NOMO-1 (cell line): Measurements from ENCODE around the gene TRIM56.
"Not testable (repeated sequence)": the region's sequence is repeated elsewhere in the genome, so short reads cannot be mapped to it uniquely, and the experiment has no call there.

Experiments used
- DNase-seq, 2 experiments: peaks; one replicate each; lab custom pipeline; 2025; ENCODE audit not compliant: unreplicated experiment in 2 of 2; lab: John Stamatoyannopoulos, UW

Gene TRIM56

GRCh38 chr7:101089876-101090275 lies 4.6 kb downstream of the TRIM56 start:
- no peak for DNase-seq

DNA sequence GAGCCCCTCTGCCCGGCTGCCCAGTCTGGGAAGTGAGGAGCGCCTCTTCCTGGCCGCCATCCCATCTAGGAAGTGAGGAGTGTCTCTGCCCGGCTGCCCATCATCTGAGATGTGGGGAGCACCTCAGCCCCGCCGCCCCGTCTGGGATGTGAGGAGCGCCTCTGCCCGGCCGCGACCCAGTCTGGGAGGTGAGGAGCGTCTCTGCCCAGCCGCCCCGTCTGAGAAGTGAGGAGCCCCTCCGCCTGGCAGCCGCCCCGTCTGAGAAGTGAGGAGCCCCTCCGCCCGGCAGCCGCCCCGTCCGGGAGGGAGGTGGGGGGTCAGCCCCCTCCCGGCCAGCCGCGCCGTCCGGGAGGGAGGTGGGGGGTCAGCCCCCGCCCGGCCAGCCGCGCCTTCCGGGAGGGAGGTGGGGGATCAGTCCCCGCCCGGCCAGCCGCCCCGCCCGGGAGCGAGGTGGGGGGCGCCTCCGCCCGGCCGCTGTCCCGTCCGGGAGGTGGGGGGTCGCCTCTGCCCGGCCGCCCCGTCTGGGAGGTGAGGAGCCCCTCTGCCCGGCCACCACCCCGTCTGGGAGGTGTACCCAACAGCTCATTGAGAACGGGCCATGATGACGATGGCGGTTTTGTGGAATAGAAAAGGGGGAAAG lies 7.1 kb downstream of the TRIM56 start:
- not testable (repeated sequence) for DNase-seq

GRCh38 chr7:101093906-101094305 lies 8.6 kb downstream of the TRIM56 start:
- DNase-seq, result no peak

DNA sequence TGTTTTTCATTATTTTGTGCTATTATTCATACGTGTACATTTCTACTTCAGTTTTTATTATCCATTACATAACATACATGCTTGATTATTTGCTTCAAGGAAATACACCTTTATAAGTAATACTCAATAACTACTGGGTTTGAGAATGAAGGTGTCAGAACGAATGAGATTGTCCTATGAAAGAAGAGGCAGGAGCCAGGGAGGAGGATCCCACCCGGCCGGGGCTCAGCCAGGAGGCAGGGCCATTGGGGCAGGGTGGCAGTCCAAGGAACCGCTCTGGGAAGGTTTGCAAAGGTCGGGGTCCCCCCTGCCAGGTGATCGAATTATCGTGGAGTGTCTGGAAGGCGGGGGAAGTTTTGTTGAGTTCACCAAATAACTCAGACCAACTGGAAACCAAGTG lies 9.1 kb downstream of the TRIM56 start:
- DNase-seq, result no peak

- DNase-seq, result peak; percentile 15 to 25
Measured at GRCh38 chr7:101094791-101095375, 9.6 kb downstream of the TRIM56 start.

DNA sequence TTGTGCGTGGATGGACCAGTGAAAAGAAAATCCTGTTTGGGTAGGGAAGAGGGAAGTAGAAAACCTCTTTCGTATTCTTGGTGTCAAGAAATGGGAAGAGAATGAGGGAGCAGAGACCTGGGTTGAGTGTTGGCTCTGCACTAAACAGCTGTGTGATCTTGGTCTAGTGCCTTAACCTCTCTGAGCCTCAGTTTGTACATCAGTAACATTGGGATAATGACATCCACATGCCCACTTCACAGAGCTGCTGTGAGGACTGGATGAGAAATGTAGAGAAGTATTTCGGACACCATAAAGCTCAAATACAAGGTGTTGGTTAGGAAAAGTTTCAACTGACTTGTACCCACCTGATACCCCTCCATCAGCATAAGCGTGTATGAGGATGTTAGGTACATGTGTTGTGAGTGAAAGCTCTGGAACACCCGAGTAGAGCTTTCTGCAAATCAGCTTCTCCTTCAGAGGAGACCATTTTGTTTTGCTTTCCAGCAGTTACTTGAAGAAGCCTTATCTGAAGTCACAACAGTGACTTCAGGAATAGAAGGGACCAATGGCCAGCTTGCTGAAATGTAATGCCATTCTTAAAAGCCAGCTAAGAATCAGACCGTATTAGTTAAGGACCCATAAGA lies 11.2 kb downstream of the TRIM56 start:
- no peak for DNase-seq

GRCh38 chr7:101096957-101097347 lies 11.7 kb downstream of the TRIM56 start:
- no peak for DNase-seq

DNA sequence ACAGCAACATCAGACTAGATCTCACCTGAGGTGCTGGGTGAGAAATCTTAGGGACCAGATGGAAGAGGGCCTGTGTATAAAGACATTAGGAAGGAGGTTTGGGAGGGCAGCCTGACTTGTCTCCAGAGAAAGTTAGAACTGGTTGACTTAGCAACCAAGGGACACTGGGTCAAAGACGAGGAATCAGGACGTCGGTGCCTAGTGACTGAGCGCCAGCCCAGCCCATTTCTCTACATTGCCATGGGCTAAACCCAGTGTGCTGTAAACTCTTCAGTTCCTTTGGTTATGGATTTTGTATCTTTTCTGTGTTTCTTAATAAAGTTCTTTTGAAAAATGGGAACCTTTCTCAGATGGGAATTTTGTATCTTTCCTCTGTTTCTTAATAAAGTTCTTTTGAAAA lies 12.3 kb downstream of the TRIM56 start:
- no peak for DNase-seq

GRCh38 chr7:101099969-101100781 lies 14.9 kb downstream of the TRIM56 start:
- peak; percentile 96 to 97 for DNase-seq

DNA sequence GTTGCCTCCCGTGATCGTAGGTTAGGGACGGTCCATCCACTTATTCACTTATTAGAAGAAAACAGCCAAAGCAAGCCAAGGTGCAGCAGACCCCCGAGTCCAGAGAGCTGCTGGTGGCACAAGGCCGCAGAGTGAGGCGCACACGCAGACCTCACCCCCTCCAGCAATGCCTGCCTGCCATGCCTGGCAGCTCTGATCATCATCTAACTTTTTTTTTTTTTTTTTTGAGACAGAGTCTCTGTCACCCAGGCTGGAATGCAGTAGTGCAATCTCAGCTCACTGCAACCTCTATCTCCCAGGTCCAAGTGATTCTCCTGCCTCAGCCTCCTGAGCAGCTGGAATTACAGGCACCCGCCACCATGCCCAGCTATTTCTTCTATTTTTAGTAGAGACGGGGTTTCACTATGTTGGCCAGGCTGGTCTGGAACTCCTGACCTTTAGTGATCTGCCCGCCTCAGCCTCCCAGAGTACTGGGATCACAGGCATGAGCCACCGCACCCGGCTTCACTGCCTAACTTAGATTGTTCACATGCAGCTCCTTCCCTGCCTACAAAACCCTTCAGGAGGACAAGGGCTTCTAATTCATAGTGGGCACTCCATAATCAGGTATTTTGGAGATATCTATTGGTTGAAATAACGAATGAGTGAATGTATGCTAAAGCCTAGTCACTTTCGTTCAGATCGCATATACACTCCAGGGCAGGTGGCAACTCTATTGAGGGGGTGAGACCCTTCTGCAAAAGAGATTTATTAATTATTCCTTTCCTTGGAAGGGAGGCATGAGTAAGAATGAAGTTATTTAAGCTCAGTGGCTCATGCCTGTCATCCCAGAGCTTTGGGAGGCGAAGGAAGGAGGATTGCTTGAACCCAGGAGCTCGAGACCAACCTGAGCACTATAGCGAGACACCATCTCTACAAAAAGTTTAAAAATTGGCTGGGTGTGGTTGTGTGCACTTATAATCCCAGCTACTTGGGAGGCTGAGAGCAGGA lies 15.9 kb downstream of the TRIM56 start:
- no peak for DNase-seq

- no peak for DNase-seq
Measured at GRCh38 chr7:101102026-101102425, 16.7 kb downstream of the TRIM56 start.

DNA sequence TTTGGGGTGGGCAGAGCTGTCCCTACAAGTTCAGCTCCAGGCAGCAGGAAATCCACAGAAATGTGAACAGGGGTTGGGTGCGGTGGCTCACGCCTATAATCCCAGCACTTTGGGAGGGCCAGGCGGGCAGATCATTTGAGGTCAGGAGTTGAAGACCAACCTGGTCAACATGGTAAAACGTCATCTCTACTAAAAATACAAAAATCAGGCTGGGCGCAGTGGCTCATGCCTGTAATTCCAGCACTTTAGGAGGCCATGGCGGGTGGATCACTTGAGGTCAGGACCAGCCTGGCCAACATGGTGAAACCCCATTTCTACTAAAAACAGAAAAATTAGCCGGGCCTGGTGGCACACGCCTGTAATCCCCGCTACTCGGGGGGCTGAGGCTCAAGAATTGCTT lies 18.4 kb downstream of the TRIM56 start:
- DNase-seq, result not testable (repeated sequence)

DNA sequence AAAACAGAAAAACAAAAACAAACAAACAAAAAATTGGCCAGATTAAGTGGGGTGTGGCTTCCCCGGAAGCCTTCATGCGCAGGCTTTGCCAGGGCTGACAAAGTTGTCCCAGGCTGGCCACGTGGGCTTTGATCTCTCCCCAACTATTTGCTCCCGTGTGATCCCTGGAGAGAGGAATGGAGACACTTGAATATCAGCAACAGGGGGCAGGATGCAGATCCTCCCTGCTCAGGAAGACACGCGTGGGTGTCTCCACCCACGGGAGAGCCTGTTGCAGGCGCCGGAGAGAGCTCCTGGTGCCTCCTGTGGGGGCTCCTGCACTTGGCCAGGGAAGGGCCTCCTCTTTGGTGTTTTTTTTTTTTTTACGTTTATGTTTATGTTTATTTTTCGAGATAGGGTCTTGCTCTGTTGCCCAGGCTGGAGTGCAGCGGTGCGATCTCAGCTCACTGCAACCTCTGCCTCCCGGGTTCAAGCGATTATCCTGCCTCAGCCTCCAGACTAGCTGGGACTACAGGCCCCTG lies 19.0 kb downstream of the TRIM56 start:
- DNase-seq, result no peak

- DNase-seq, result no peak
Measured at GRCh38 chr7:101104799-101105198, 19.5 kb downstream of the TRIM56 start.

GRCh38 chr7:101105248-101105647 lies 20.0 kb downstream of the TRIM56 start:
- not testable (repeated sequence) for DNase-seq

GRCh38 chr7:101106386-101106785 lies 21.1 kb downstream of the TRIM56 start:
- peak in 1 of 2 experiments; percentile 33 for DNase-seq

GRCh38 chr7:101108330-101108857 lies 23.1 kb downstream of the TRIM56 start:
- peak; percentile 24 to 63 for DNase-seq

- no peak for DNase-seq
Measured at GRCh38 chr7:101108961-101109360, 23.7 kb downstream of the TRIM56 start.

DNA sequence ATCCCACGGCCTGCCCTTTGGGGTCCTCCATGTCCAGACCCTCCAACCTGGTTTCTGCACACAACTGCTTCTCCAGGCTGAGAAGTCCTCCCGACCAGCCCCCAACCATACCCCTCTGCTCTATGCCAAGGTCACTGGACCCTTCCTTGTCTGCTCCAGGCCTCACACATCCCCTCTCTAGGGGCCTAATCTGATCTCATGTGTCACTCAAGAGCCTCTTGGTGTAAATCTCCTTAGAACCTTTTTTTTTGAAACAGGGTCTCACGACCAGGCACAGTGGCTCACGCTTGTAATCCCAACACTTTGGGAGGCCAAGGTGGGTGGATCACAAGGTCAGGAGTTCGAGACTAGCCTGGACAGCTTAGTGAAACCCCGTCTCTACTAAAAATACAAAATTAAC lies 24.1 kb downstream of the TRIM56 start:
- DNase-seq, result no peak

DNA sequence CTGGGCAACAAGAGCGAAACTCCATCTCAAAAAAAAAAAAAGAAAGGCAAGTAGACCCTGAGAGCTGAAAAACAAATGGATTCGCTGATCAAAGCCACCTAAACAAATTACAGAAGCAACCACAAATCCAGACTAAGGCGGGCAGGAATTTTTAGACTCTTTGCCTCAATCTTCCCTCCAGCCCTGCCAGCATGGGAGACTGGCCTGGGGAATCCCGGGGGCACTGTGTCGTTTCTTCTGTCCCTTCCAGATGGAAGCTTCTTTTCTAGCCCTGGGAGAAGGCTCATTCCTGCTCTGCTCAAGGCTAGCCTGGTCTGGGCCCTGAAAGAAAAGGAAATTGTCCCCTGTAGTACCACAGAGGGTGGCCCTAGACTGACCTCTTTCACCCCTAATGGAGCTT lies 26.0 kb downstream of the TRIM56 start:
- no peak for DNase-seq
